ENCODE measurements around the gene PPEF2. TPM values are rescaled to one million over a fixed set of nuclear protein-coding genes. Genes with fewer than 3 reads are reported as not detected.

Gene PPEF2
- total and polyA plus RNA-seq, 2 experiments from 2014 or later, result not detected

GRCh38 chr4:75909405-75909804 lies 7.2 kb upstream of the PPEF2 start (continued):
- TF ChIP-seq ZNF462 (CRISPR knock-in tag; IDR thresholded peaks at IDR 0.05), result no peak
- no peak for TF ChIP-seq STAT1 (IDR thresholded peaks at IDR 0.05; ENCODE audit: unreplicated experiment)
- no peak for TF ChIP-seq CTCF (conservative IDR thresholded peaks at IDR 0.05; ENCODE audit: low read depth in 2 of 2)
- TF ChIP-seq ZNF331 (CRISPR knock-in tag; IDR thresholded peaks at IDR 0.05; ENCODE audit: low read depth), result 0 out of 2 replicates have a peak, but pooled peaks have one; percentile 11
- no peak for TF ChIP-seq EZH2phosphoT487 (IDR thresholded peaks at IDR 0.05; ENCODE audit: unreplicated experiment)

GRCh38 chr4:75908555-75908954 lies 6.3 kb upstream of the PPEF2 start:
- ATAC-seq, result no peak
- Mint-ChIP-seq H3K9me3 (peaks cover 34% of the 10 kb centered on the region), H3K4me1 (peaks cover 24% of the 10 kb centered on the region), H3K4me3 (no peak overlapping the region), H3K36me3 (ENCODE audit: low read depth) (peaks cover 28% of the 10 kb centered on the region), H3K27me3 (ENCODE audit: insufficient read depth, low read depth, poor library complexity) (peaks cover 2% of the 10 kb centered on the region), H3K27ac (peak overlapping the region; percentile 34; the same call in 1 of the 2 replicates)
- no peak for DNase-seq (ENCODE audit: low spot score)
- H3K36me3 ChIP-seq (ENCODE audit: insufficient read depth), result peaks cover 8% of the 10 kb centered on the region; the same call in 1 of the 2 replicates
- H3K4me2 ChIP-seq, result no peak overlapping the region
- H3F3A ChIP-seq (replicated peaks; ENCODE audit: low read depth), result no peaks in the 10 kb centered on the region
- H4K20me1 ChIP-seq (replicated peaks; ENCODE audit: insufficient read depth), result no peaks in the 10 kb centered on the region
- no peaks in the 10 kb centered on the region for H3K79me2 ChIP-seq (replicated peaks; ENCODE audit: insufficient read depth)
- no peak overlapping the region for H3K4me3 ChIP-seq
- no peaks in the 10 kb centered on the region for H3K27me3 ChIP-seq (ENCODE audit: insufficient read depth)
- peak overlapping the region; percentile 58 for H3K27ac ChIP-seq (ENCODE audit: low read depth)
- TF ChIP-seq CTCF (conservative IDR thresholded peaks at IDR 0.05; ENCODE audit: low read depth in 2 of 2), result no peak
- TF ChIP-seq EZH2 (IDR thresholded peaks at IDR 0.05; ENCODE audit: low read depth, unreplicated experiment), result no peak
- TF ChIP-seq EZH2phosphoT487 (IDR thresholded peaks at IDR 0.05; ENCODE audit: unreplicated experiment), result no peak
- TF ChIP-seq ZNF114 (CRISPR knock-in tag; IDR thresholded peaks at IDR 0.05), result no peak
- H3K4me1 ChIP-seq (ENCODE audit: insufficient read depth), result no peaks in the 10 kb centered on the region
- no peak overlapping the region for H2AFZ ChIP-seq
- H3K9me2 ChIP-seq (ENCODE audit: insufficient read depth), result no peaks in the 10 kb centered on the region
